ENCODE measurements around the gene WFIKKN1. TPM values are rescaled to one million over a fixed set of nuclear protein-coding genes. Genes with fewer than 3 reads are reported as not detected.
A peak's percentile ranks its signal among the peaks of the same experiment; 100 is the strongest.

Gene WFIKKN1
- total RNA-seq, 5 donors from 2014 or later (not counting 1 experiment from before 2014, with no cell fraction given): 0.15 to 1.5 (median 1.0) TPM

DNA sequence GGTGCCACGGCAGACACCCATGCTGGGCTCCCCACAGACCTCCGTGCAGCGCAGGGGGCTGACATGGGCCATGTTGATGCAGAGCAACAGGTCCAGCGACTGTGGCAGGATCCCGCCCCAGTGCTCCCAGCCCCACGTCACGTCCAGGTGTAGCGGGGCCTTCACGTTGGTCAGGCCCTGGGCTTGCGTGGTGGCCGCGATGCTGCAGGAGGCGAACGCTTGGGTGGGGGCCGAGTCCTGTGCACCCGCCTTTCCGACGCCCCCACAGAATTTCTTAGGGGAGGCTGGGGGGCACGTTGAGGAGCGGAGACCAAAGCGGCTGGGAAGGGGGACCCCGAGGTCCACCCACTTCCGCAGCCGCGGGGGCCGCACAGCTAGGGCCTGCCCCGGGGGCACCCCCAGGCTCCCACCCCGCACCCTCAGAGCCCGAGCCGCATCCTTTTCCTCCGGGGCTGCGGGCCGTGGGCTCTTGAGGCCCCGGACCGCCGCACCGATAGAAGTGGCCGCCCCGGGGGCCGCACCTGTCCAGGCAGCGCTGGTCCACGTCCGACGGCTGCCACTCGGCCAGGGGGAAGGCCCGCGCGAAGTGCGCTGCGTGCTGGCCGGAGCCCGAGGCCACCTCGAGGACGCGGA lies 4.9 kb downstream of the WFIKKN1 start:
- H3K27me3 ChIP-seq (replicated peaks in 1 of 2; ENCODE audit: control insufficient read depth in 2 of 2, extremely low read depth in 1 of 2, insufficient read depth in 2 of 2, low read length in 1 of 2): no peaks in the 10 kb centered on the region
- H3K27ac Mint-ChIP-seq: no peak overlapping the region
- ATAC-seq (replicated peaks in 1 of 4) (peak in 1 of 4 experiments; percentile 2), DNase-seq (peak in 1 of 35 experiments; percentile 27)
- peak overlapping the region; percentile 65 to 99 (median 94) for H3K4me3 Mint-ChIP-seq
- POLR2A ChIA-PET: no interaction called here
- no peaks in the 10 kb centered on the region for H3K9me3 Mint-ChIP-seq
- H3K36me3 Mint-ChIP-seq: no peaks in the 10 kb centered on the region
- peak overlapping the region; percentile 87 to 96 for H3K4me3 ChIP-seq (ENCODE audit: control insufficient read depth in 1 of 2, extremely low read depth in 1 of 2, low read length in 1 of 2)
- WGBS (ENCODE audit: insufficient coverage): 4% methylated on average over 47 of the region's 55 CpGs
- peaks cover 9 to 37% of the 10 kb centered on the region in 2 experiments for H3K4me1 ChIP-seq (ENCODE audit: control insufficient read depth in 1 of 2, extremely low read depth in 1 of 2, insufficient read depth in 2 of 2, low read length in 2 of 2)
- CTCF ChIA-PET: interaction anchor here in 1 of 2 donors (1.2 kb wide), 1 partner anchor 57 kb away, joined by 3 read pairs; no protein-coding TSS in a partner anchor
- H3K9me3 ChIP-seq: no peaks in the 10 kb centered on the region
- no peak overlapping the region for H3K27ac ChIP-seq (ENCODE audit: low read length)
- peaks cover 5 to 9% of the 10 kb centered on the region in 2 donors for H3K36me3 ChIP-seq (ENCODE audit: control insufficient read depth in 2 of 2, extremely low read depth in 1 of 2, insufficient read depth in 1 of 2, low read length in 1 of 2)
- H3K4me1 Mint-ChIP-seq: peaks cover 7 to 8% (median 8%) of the 10 kb centered on the region in 3 donors
- peaks cover 0 to 3% of the 10 kb centered on the region in 2 donors for H3K27me3 Mint-ChIP-seq

DNA sequence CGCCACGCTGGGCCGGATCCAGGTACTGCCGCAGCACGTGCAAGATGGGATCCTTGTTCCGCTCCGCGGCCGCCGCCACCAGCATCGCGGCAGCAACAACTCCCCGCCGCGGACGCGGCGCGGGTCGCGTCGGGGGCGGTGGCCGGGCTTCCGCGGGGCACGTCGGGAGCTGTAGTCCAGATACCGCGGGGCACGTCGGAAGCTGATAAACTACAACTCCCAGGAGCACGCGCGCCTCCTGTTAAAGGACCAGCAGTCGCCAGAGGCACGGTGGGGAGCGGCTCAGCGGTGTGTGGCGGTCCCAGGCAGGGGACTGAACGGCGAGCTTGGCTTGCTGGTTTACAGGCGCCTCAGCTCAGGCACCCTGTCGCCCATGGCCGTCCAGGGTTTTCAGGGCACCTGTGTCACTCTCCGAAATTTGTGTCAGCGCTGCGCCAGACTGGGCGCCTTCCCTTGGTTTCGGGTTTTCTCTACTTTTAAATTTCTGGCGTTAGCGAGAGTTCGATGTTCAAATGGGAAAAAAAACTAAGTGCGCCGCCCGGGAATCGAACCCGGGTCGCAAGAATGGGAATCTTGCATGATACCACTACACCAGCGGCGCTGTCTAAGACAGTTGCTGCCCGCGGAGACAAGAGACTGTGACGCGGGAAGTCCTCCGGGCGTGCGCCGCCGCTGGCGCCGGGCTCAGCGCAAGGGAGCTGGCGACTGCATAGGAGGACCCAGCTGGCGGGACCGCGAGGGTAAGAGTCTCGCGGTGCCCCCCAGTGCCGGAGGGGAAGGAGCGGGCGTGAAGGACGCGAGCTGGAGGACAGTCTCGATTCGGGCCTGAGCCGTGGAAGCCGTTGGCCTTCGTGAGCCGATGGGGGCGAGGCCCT lies 5.7 kb downstream of the WFIKKN1 start, which contains the start of gene METTL26:
Gene METTL26, minus strand, starts transcription at position 100 of the 875 bp plus-strand sequence. Its CDS starts 15 bp downstream, at position 85.
- Histone ChIP-seq H3K9me3 (no peaks in the 10 kb centered on the region), H3K36me3 (ENCODE audit: control insufficient read depth in 2 of 2, extremely low read depth in 1 of 2, insufficient read depth in 1 of 2, low read length in 1 of 2) (peaks cover 5 to 9% of the 10 kb centered on the region in 2 donors), H3K4me3 (ENCODE audit: control insufficient read depth in 1 of 2, extremely low read depth in 1 of 2, low read length in 1 of 2) (peak within 1 kb of the TSS; percentile 87 to 96), H3K27me3 (replicated peaks in 1 of 2; ENCODE audit: control insufficient read depth in 2 of 2, extremely low read depth in 1 of 2, insufficient read depth in 2 of 2, low read length in 1 of 2) (no peaks in the 10 kb centered on the region), H3K4me1 (ENCODE audit: control insufficient read depth in 1 of 2, extremely low read depth in 1 of 2, insufficient read depth in 2 of 2, low read length in 2 of 2) (peaks cover 9 to 40% of the 10 kb centered on the region in 2 experiments), H3K27ac (ENCODE audit: low read length) (peak within 1 kb of the TSS; percentile 78)
- ChIA-PET POLR2A (no interaction called here), CTCF (interaction anchor here in 1 of 2 donors (1.1 to 1.2 kb wide), 2 partner anchors 48 to 57 kb away, joined by 3 read pairs; no protein-coding TSS in a partner anchor)
- DNase-seq: peak; percentile 87 to 96 (median 92)
- H3K9me3 Mint-ChIP-seq: no peaks in the 10 kb centered on the region
- peaks cover 7 to 8% (median 8%) of the 10 kb centered on the region in 3 donors for H3K4me1 Mint-ChIP-seq
- peak within 1 kb of the TSS; percentile 94 to 99 (median 95) for H3K4me3 Mint-ChIP-seq
- peaks cover 0 to 3% of the 10 kb centered on the region in 2 donors for H3K27me3 Mint-ChIP-seq
- under 1% methylated on average over 90 of the region's 91 CpGs for WGBS (ENCODE audit: insufficient coverage)
- peak; percentile 85 to 88 (median 87) for ATAC-seq (replicated peaks in 1 of 4)
- no peaks in the 10 kb centered on the region for H3K36me3 Mint-ChIP-seq
- peak within 1 kb of the TSS; percentile 97 to 98 for H3K27ac Mint-ChIP-seq

DNA sequence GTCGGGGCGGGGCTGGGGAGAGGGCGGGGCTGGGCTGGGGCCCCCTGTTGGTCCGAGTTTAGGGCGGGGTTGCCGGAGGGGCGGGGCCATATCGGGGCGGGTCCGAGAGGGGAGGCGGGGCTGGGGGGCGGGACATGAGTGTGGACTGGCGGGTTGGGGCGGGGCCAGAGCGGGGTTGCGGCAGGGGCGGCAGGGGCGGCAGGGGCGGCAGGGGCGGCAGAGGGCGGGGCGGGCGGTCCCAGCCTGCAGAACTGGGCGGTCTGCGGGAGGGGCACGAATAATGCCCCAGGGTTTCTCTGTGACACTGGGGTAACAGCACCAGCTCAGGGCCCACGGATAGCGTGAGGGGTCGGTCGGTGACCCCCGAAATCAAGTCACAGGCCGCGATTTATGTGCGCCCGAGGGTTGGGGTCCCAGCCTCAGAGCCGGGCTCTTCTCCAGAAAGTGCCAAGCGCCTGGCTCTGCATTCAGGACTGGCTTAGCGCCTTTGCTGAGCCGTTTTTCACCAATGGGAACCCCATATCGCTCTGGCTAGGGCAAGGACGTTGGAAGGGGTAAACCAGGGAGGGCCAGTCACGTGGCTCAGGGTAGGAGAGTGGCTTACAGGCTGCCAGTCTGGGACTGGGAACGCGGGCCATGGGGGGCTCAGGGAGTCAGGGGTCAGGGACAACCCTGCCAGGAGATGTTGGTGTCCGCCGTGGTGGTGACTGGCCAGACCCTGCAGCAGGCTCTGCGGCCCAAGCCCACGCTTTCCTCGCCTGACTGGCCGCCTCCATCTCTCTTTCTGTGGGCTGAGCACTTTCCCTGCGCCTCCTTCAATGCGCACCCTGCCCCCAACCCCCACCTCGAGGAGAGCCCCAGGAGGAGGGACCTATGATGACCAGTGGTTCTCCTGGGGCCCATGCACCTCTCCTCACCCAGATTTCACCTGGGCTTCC lies 6.6 kb downstream of the WFIKKN1 start:
- 31% methylated on average over 40 of the region's 53 CpGs for WGBS (ENCODE audit: insufficient coverage)
- ATAC-seq (replicated peaks in 1 of 4): peak; percentile 55 to 68 (median 64)
- Histone ChIP-seq H3K27me3 (replicated peaks in 1 of 2; ENCODE audit: control insufficient read depth in 2 of 2, extremely low read depth in 1 of 2, insufficient read depth in 2 of 2, low read length in 1 of 2) (no peaks in the 10 kb centered on the region), H3K9me3 (no peaks in the 10 kb centered on the region), H3K36me3 (ENCODE audit: control insufficient read depth in 2 of 2, extremely low read depth in 1 of 2, insufficient read depth in 1 of 2, low read length in 1 of 2) (peaks cover 5 to 9% of the 10 kb centered on the region in 2 donors), H3K27ac (ENCODE audit: low read length) (no peak overlapping the region), H3K4me3 (ENCODE audit: control insufficient read depth in 1 of 2, extremely low read depth in 1 of 2, low read length in 1 of 2) (peak overlapping the region; percentile 87 to 96), H3K4me1 (ENCODE audit: control insufficient read depth in 1 of 2, extremely low read depth in 1 of 2, insufficient read depth in 2 of 2, low read length in 2 of 2) (peaks cover 9 to 42% of the 10 kb centered on the region in 2 experiments)
- no peaks in the 10 kb centered on the region for H3K9me3 Mint-ChIP-seq
- peaks cover 0 to 3% of the 10 kb centered on the region in 2 donors for H3K27me3 Mint-ChIP-seq
- peaks cover 7 to 8% (median 8%) of the 10 kb centered on the region in 3 donors for H3K4me1 Mint-ChIP-seq
- peak in 32 of 35 experiments; percentile 29 to 90 (median 81) for DNase-seq
- POLR2A ChIA-PET: no interaction called here
- no peaks in the 10 kb centered on the region for H3K36me3 Mint-ChIP-seq
- H3K27ac Mint-ChIP-seq: peak overlapping the region in 1 of 2 donors; percentile 97
- CTCF ChIA-PET: interaction anchor here in 1 of 2 donors (1.1 kb wide), 1 partner anchor 49 kb away, joined by 3 read pairs; no protein-coding TSS in a partner anchor
- H3K4me3 Mint-ChIP-seq: peak overlapping the region; percentile 94 to 99 (median 95)

GRCh38 chr16:638034-638543 lies 7.3 kb downstream of the WFIKKN1 start:
- Histone ChIP-seq H3K4me3 (ENCODE audit: control insufficient read depth in 1 of 2, extremely low read depth in 1 of 2, low read length in 1 of 2) (no peak overlapping the region), H3K27ac (ENCODE audit: low read length) (no peak overlapping the region), H3K27me3 (replicated peaks in 1 of 2; ENCODE audit: control insufficient read depth in 2 of 2, extremely low read depth in 1 of 2, insufficient read depth in 2 of 2, low read length in 1 of 2) (no peaks in the 10 kb centered on the region), H3K36me3 (ENCODE audit: control insufficient read depth in 2 of 2, extremely low read depth in 1 of 2, insufficient read depth in 1 of 2, low read length in 1 of 2) (peaks cover 5 to 9% of the 10 kb centered on the region in 2 donors), H3K9me3 (no peaks in the 10 kb centered on the region), H3K4me1 (ENCODE audit: control insufficient read depth in 1 of 2, extremely low read depth in 1 of 2, insufficient read depth in 2 of 2, low read length in 2 of 2) (peaks cover 9 to 49% of the 10 kb centered on the region in 2 experiments)
- H3K4me1 Mint-ChIP-seq: peaks cover 7 to 13% (median 13%) of the 10 kb centered on the region in 3 donors
- H3K27ac Mint-ChIP-seq: no peak overlapping the region
- peaks cover 0 to 3% of the 10 kb centered on the region in 2 donors for H3K27me3 Mint-ChIP-seq
- ChIA-PET POLR2A (no interaction called here), CTCF (no interaction called here)
- H3K4me3 Mint-ChIP-seq: peak overlapping the region; percentile 3 to 99 (median 34)
- WGBS (ENCODE audit: insufficient coverage): 90% methylated on average over 11 of the region's 15 CpGs
- ATAC-seq (replicated peaks in 1 of 4): no peak
- no peaks in the 10 kb centered on the region for H3K9me3 Mint-ChIP-seq
- H3K36me3 Mint-ChIP-seq: no peaks in the 10 kb centered on the region
- DNase-seq: no peak

GRCh38 chr16:638836-639235 lies 8.1 kb downstream of the WFIKKN1 start:
- Histone ChIP-seq H3K36me3 (ENCODE audit: control insufficient read depth in 2 of 2, extremely low read depth in 1 of 2, insufficient read depth in 1 of 2, low read length in 1 of 2) (peaks cover 5% of the 10 kb centered on the region in 2 donors), H3K4me3 (ENCODE audit: control insufficient read depth in 1 of 2, extremely low read depth in 1 of 2, low read length in 1 of 2) (no peak overlapping the region), H3K4me1 (ENCODE audit: control insufficient read depth in 1 of 2, extremely low read depth in 1 of 2, insufficient read depth in 2 of 2, low read length in 2 of 2) (peaks cover 9 to 51% of the 10 kb centered on the region in 2 experiments), H3K27ac (ENCODE audit: low read length) (no peak overlapping the region), H3K27me3 (replicated peaks in 1 of 2; ENCODE audit: control insufficient read depth in 2 of 2, extremely low read depth in 1 of 2, insufficient read depth in 2 of 2, low read length in 1 of 2) (no peaks in the 10 kb centered on the region), H3K9me3 (no peaks in the 10 kb centered on the region)
- no peak for ATAC-seq (replicated peaks in 1 of 4)
- no peaks in the 10 kb centered on the region for H3K36me3 Mint-ChIP-seq
- ChIA-PET CTCF (no interaction called here), POLR2A (no interaction called here)
- peaks cover 0 to 3% of the 10 kb centered on the region in 2 donors for H3K27me3 Mint-ChIP-seq
- 98% methylated on average over 4 of the region's 9 CpGs for WGBS (ENCODE audit: insufficient coverage)
- no peak overlapping the region for H3K27ac Mint-ChIP-seq
- peaks cover 8 to 17% (median 16%) of the 10 kb centered on the region in 3 donors for H3K4me1 Mint-ChIP-seq
- no peak for DNase-seq
- no peak overlapping the region for H3K4me3 Mint-ChIP-seq
- no peaks in the 10 kb centered on the region for H3K9me3 Mint-ChIP-seq
